ENCODE results near the gene MCEE.
A peak's percentile ranks its signal among the peaks of the same experiment; 100 is the strongest.

The MCEE gene

GRCh38 chr2:71069376-71069775, 60.7 kb downstream of the MCEE start:
- ChIA-PET POLR2A (interaction anchor here (0.6 to 2.9 kb wide), 3 partner anchors 61 to 873 kb away, joined by 3 to 9 read pairs (median 3); partner anchors contain the start of genes MCEE and MPHOSPH10), CTCF (interaction anchor here (0.7 to 6.1 kb wide), 10 partner anchors 10 to 213 kb away, joined by 3 to 49 read pairs (median 6); no protein-coding TSS in a partner anchor)
- DNase-seq (ENCODE audit: extremely low spot score), result no peak
- no peak for TF ChIP-seq CTCF (IDR thresholded peaks at IDR 0.05; ENCODE audit: control extremely low read depth, extremely low read depth, low read depth, missing control alignments)

- DNase-seq (ENCODE audit: extremely low spot score), result peak; percentile 96
- ChIA-PET CTCF (interaction anchor here (0.7 to 6.1 kb wide), 10 partner anchors 8 to 87 kb away, joined by 3 to 44 read pairs (median 6); no protein-coding TSS in a partner anchor), POLR2A (interaction anchor here (0.6 to 2.9 kb wide), 3 partner anchors 62 to 873 kb away, joined by 3 to 9 read pairs (median 3); partner anchors contain the start of genes MCEE and MPHOSPH10)
- TF ChIP-seq CTCF (IDR thresholded peaks at IDR 0.05; ENCODE audit: control extremely low read depth, extremely low read depth, low read depth, missing control alignments), result no peak
Observed at GRCh38 chr2:71068218-71069035, 61.6 kb downstream of the MCEE start, which contains the start of gene NAGK. NAGK (plus strand) TSS chr2:71068648; CDS start chr2:71068684, 36 bp downstream.

- ChIA-PET POLR2A (interaction anchor here (0.6 to 2.9 kb wide), 2 partner anchors 63 to 368 kb away, joined by 3 to 9 read pairs; partner anchors contain the start of genes MCEE and MPHOSPH10), CTCF (interaction anchor here (1.1 to 6.1 kb wide), 6 partner anchors 7 to 66 kb away, joined by 3 to 44 read pairs (median 10); no protein-coding TSS in a partner anchor)
- TF ChIP-seq CTCF (IDR thresholded peaks at IDR 0.05; ENCODE audit: control extremely low read depth, extremely low read depth, low read depth, missing control alignments), result peak; percentile 11
- peak; percentile 20 for DNase-seq (ENCODE audit: extremely low spot score)
Observed at GRCh38 chr2:71067567-71068217, 62.3 kb downstream of the MCEE start.

GRCh38 chr2:71066856-71067255, 63.2 kb downstream of the MCEE start:
- no peak for DNase-seq (ENCODE audit: extremely low spot score)
- no peak for TF ChIP-seq CTCF (IDR thresholded peaks at IDR 0.05; ENCODE audit: control extremely low read depth, extremely low read depth, low read depth, missing control alignments)
- CTCF ChIA-PET, result interaction anchor here (1.0 to 6.1 kb wide), 3 partner anchors 14 to 65 kb away, joined by 3 to 29 read pairs (median 13); no protein-coding TSS in a partner anchor
- POLR2A ChIA-PET, result interaction anchor here (1.1 kb wide), 1 partner anchor 11 kb away, joined by 4 read pairs; no protein-coding TSS in a partner anchor

- ChIA-PET POLR2A (no interaction called here), CTCF (interaction anchor here (0.9 to 1.8 kb wide), 5 partner anchors 15 to 80 kb away, joined by 3 to 7 read pairs (median 3); no protein-coding TSS in a partner anchor)
- no peak for TF ChIP-seq CTCF (IDR thresholded peaks at IDR 0.05; ENCODE audit: control extremely low read depth, extremely low read depth, low read depth, missing control alignments)
- DNase-seq (ENCODE audit: extremely low spot score), result peak; percentile 38
Observed at GRCh38 chr2:71064754-71065621, 65.0 kb downstream of the MCEE start.

Data from GM10248 (cell line).